Left renal pelvis (tissue), 4 donors: ENCODE measurements around the gene ZNF205. TPM values are rescaled to one million over a fixed set of nuclear protein-coding genes. Genes with fewer than 3 reads are reported as not detected.
"Not testable (repeated sequence)": the region's sequence is repeated elsewhere in the genome, so short reads cannot be mapped to it uniquely, and the experiment has no call there.

Experiments used
- DNase-seq, 4 donors: peaks; one replicate each; pipeline ENCODE4 v3.0.0-alpha.2; 2013; ENCODE audit warnings: low read depth in 4 of 4, low spot score in 3 of 4
- polyA plus RNA-seq, 4 donors: library from polyadenylated mRNA; unstranded; fragments of 120-200 nt; gene quantifications; one replicate each; pipeline ENCODE4 v1.2.1, GENCODE V29; 2013; ENCODE audit not compliant: insufficient read length in 4 of 4

The ZNF205 gene
- 10 to 100 TPM; 13.1 to 20.6 (median 15.4) TPM for polyA plus RNA-seq

DNA sequence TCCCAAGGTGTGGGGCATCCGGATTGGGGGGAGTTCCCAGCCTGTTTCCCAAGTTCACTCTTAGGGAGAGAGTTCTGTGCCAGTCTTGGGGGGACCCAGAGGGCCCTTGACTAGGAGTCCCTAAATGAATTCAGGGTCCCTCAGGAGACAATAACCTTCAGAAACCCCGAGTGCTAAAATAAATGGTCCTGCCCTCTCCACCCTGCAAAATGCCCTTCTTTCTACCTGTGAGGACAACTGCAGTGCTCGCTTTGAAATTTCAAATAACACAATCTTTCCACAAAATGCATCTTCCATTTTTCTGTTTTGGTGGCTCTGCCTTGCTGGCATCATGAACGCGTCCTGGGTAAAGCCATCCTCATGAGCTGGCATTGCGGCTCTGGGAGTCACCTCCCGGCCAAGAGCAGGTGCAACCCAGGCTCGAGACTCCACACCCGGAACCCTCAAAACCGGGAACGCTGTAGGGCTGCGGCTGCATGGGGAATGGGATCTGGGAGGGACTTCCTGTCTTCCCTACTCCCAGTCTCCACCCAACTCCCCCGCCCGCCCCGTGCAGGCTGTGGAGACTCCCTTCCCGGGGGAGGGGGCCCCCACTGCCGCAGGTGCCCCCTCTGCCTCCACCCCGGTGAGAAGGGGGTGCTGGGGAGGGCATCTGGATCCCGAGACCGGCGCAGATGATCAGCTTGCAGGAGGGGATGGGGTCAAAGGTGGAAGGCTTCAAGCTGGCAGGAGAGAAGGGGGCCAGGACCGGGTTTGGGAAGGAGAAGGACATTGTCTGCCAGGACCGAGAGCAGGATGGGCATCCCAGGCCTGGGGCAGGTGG is at the start of gene ZNF205:
ZNF205 (plus strand) TSS at position 529 of the 823 bp plus-strand sequence. CDS start 845 bp downstream, outside the sequence.
- no peak for DNase-seq

GRCh38 chr16:3063625-3064386 is 48.6 kb upstream of the ZNF205 start:
- no peak for DNase-seq

- DNase-seq, result no peak
Measured at GRCh38 chr16:3065069-3065741, 47.2 kb upstream of the ZNF205 start, which contains the start of gene IL32. TSS of gene IL32 (plus strand) at chr16:3065640. CDS start at chr16:3065812, 172 bp downstream.

DNA sequence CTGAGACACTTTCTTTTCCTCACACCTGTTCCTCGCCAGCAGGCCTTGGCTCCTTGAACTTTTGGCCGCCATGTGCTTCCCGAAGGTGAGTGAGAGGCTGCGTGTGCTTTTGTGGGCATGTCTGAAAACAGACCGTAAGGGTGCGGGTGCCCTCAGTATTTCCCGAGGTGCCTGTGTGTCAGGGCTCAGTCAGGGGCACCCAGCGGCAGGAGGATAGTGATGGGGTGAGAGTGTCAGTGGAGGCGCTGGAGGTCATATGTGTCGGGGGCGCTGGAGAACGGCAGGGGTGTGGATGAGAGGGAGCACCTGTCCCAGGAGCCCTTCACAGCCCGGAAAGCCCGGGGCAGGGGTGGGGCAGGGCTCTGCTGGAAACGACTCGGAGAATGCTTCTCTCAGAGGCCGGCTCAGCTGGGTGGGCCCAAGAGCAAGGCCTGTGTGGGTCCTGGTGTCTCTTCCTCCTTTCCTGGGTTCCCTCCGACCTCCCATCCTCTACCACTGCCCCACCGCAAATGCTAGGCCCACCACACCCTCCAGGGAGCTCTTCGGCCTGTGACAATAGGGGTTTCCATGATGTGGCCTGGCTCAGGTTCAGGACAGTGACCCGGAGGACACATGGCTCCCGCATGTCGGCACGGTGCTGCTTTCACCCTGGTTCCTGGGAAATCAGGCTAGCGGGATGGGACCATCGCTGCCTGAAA is 46.5 kb upstream of the ZNF205 start:
- no peak for DNase-seq

DNA sequence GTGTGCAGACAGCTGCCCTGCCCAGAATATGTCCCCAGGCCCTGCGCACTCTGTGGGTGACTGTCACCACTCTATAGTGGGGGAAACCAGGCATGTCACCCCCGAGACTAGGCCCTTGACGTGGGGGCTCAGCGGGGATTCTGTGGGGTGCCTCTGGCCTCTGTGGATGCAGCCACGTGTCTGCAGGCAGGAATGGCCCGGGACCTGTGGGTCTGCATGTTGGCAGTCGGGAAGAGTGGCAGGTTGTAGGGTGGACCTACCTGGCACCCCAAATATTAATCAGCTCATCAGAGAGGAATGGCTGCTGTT is 46.0 kb upstream of the ZNF205 start:
- no peak for DNase-seq

- no peak for DNase-seq
Measured at GRCh38 chr16:3068487-3068886, 43.9 kb upstream of the ZNF205 start.

- not testable (repeated sequence) for DNase-seq
Measured at GRCh38 chr16:3069146-3069545, 43.2 kb upstream of the ZNF205 start.

DNA sequence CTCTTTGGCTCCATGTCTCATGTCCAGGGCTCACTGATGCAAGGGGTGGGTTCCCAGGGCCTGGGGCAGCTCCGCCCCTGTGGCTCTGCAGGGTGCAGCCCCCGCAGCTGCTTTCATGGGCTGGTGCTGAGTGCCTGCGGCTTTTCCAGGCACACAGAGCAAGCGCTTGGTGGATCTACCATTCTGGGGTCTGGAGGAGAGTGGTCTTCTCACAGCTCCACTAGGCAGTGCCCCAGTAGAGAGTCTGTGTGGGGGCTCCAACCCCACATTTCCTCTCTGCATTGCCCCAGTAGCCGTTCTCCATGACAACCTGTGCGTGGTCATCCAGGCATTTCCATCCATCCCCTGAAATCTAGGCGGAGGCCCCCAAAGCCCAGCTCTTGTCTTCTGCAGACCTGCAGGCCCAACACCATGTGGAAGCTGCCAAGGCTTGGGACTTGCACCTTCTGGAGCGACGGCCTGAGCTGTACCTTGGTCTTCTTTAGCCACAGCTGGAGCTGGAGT is 41.7 kb upstream of the ZNF205 start:
- no peak for DNase-seq

- no peak for DNase-seq
Measured at GRCh38 chr16:3071655-3072054, 40.7 kb upstream of the ZNF205 start.

DNA sequence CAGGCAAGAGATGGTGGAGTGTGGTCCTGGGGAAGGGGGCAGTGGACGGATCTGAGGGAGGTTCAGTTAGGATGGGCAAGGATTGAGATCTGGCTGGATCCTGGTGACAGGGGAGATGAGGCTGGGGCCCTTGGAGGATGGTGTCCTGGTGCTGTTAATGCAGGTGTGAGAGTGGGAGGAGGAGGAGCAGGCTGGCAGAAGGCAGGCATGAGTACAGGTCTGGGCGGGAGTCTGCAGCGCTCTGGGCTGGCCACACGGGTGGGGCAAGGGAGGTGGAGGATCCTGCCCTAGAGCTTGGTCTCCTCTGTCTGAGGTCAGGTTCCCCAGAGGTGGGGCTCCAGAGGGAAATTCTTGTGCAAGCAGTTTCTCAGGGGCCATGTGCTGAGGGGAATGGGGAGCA is 40.2 kb upstream of the ZNF205 start:
- DNase-seq, result not testable (repeated sequence)

GRCh38 chr16:3072576-3073263 is 39.7 kb upstream of the ZNF205 start:
- not testable (repeated sequence) for DNase-seq

DNA sequence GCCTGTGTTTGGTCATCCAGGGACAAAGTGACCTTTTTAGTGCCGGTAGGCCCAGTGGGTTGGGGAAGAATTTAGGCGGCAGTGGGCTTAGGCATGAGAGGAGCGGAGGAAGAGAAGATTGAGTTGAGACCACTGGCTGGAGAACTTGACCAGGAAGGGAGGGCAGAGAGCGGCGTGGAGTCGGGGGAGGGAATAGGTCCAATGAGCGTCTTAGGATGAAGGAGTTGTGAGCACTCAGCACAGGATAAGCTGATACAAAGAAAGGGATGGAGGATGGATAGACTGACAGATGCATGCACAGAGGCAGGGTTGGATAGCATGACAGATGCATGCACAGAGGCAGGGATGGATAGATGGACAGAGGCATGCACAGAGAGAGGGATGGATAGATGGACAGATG is 38.9 kb upstream of the ZNF205 start:
- DNase-seq, result no peak

- no peak for DNase-seq
Measured at GRCh38 chr16:3074860-3075522, 37.4 kb upstream of the ZNF205 start.

GRCh38 chr16:3075523-3075915 is 36.9 kb upstream of the ZNF205 start:
- DNase-seq, result no peak

DNA sequence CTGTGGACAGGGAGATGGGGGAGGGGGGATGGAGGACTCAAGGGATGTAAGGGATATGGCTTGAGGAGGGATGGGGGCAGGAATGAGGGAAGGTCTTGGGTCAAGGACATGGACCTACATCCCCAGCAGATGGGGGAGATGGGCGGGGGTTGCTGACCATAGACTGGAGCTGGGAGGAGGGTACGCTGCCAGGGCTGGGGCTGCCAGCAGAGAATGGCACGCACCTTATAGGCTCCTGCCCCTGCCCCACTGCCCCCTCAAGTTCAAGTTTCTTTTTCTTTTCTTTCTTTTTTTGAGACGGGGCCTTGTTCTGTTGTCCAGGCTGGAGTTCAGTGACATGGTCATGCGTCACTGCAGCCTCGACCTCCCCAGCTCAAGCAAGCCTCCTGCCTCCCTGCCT is 36.4 kb upstream of the ZNF205 start:
- not testable (repeated sequence) for DNase-seq

DNA sequence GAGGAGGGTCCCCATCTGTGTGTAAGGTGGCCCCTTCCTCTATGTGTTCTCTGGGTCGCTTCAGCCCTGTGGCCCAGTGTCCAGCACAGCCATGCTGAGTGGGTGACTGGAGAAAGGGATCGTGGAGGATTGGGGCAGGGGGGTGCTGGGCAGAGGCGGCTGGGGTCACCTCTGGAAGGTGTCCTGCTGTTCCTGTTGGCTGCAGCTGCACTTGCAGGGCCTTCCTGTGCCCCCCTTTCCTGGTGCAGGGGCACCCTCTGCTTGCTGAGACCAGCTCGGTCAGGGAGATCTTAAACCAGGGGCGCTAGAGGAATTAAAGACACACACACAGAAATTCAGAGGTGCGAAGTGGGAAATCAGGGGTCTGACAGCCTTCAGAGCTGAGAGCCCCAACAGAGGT is 35.8 kb upstream of the ZNF205 start:
- DNase-seq, result no peak

- DNase-seq, result no peak
Measured at GRCh38 chr16:3080024-3080423, 32.4 kb upstream of the ZNF205 start.

- DNase-seq, result not testable (repeated sequence)
Measured at GRCh38 chr16:3081957-3082356, 30.4 kb upstream of the ZNF205 start.

DNA sequence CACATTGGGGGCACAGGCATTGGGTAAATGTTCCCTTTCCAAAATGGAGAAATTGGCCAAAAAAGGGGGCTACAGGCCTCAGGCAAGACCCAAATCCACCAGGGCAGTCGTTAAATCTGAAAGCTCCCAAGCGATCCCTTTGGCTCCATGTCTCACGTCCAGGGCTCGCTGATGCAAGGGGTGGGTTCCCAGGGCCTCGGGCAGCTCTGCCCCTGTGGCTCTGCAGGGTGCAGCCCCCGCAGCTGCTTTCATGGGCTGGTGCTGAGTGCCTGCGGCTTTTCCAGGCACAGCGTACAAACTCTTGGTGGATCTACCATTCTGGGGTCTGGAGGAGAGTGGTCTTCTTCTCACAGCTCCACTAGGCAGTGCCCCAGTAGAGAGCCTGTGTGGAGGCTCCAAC is 29.0 kb upstream of the ZNF205 start:
- not testable (repeated sequence) for DNase-seq
